ENCODE data around the gene DCTPP1. TPM values are rescaled to one million over a fixed set of nuclear protein-coding genes. Genes with fewer than 3 reads are reported as not detected.
A peak's percentile ranks its signal among the peaks of the same experiment; 100 is the strongest.

The DCTPP1 gene
- total and polyA plus RNA-seq, 2 of the 13 experiments (the other 11 are each of a cell fraction or from before 2014, with no cell fraction given): 54.8 to 74.4 TPM

- TF ChIP-seq ZNF841 (CRISPR knock-in tag; IDR thresholded peaks at IDR 0.05; ENCODE audit: borderline replicate concordance) (peak; percentile 42; the same call in 1 of the 2 replicates), NRL (CRISPR knock-in tag; IDR thresholded peaks at IDR 0.05; ENCODE audit: borderline replicate concordance) (peak; percentile 63; the same call in 1 of the 2 replicates), HMGA1 (CRISPR knock-in tag; conservative IDR thresholded peaks at IDR 0.05) (no peak), PLRG1 (conservative IDR thresholded peaks at IDR 0.05) (no peak), ZNF124 (CRISPR knock-in tag; IDR thresholded peaks at IDR 0.05) (peak; percentile 95), ZNF468 (CRISPR knock-in tag; IDR thresholded peaks at IDR 0.05) (no peak; the same call in 1 of the 2 replicates), FLYWCH1 (CRISPR knock-in tag; IDR thresholded peaks at IDR 0.05) (no peak), HES4 (CRISPR knock-in tag; IDR thresholded peaks at IDR 0.05; ENCODE audit: borderline replicate concordance) (peak; percentile 82; the same call in 1 of the 2 replicates), ZNF761 (CRISPR knock-in tag; conservative IDR thresholded peaks at IDR 0.05) (peak; percentile 74), HDAC2 (CRISPR knock-in tag; IDR thresholded peaks at IDR 0.05) (peak; percentile 89), CREB3 (CRISPR knock-in tag; IDR thresholded peaks at IDR 0.05) (0 out of 2 replicates have a peak, but pooled peaks have one; percentile 76), REL (CRISPR knock-in tag; conservative IDR thresholded peaks at IDR 0.05) (peak; percentile 85; the same call in 1 of the 2 replicates), ZNF451 (CRISPR knock-in tag; IDR thresholded peaks at IDR 0.05) (peak; percentile 89; the same call in 1 of the 2 replicates), REXO4 (CRISPR knock-in tag; IDR thresholded peaks at IDR 0.05; ENCODE audit: borderline replicate concordance) (no peak), ZNF570 (CRISPR knock-in tag; IDR thresholded peaks at IDR 0.05; ENCODE audit: borderline replicate concordance) (peak; percentile 61; the same call in 1 of the 2 replicates), ZBTB10 (CRISPR knock-in tag; IDR thresholded peaks at IDR 0.05; ENCODE audit: borderline replicate concordance) (0 out of 2 replicates have a peak, but pooled peaks have one; percentile 81), ZNF431 (CRISPR knock-in tag; IDR thresholded peaks at IDR 0.05; ENCODE audit: borderline replicate concordance, low read depth) (no peak), NFKBIZ (CRISPR knock-in tag; IDR thresholded peaks at IDR 0.05) (peak; percentile 54; the same call in 1 of the 2 replicates), ISX (CRISPR knock-in tag; conservative IDR thresholded peaks at IDR 0.05) (0 out of 2 replicates have a peak, but pooled peaks have one; percentile 17), ESRRA (CRISPR knock-in tag; IDR thresholded peaks at IDR 0.05; ENCODE audit: low read depth) (peak; percentile 76; the same call in 1 of the 2 replicates), KAT2B (IDR thresholded peaks at IDR 0.05; ENCODE audit: borderline replicate concordance, low read depth, low read length) (no peak), HCFC1 (IDR thresholded peaks at IDR 0.05; ENCODE audit: low read depth, low read length) (peak; percentile 27; the same call in 1 of the 2 replicates), USF2 (IDR thresholded peaks at IDR 0.05; ENCODE audit: low read depth, low read length) (no peak), USF2 (CRISPR knock-in tag; IDR thresholded peaks at IDR 0.05; ENCODE audit: borderline replicate concordance) (no peak; the same call in 1 of the 2 replicates), TEAD3 (CRISPR knock-in tag; optimal IDR thresholded peaks at IDR 0.05; ENCODE audit: borderline replicate concordance) (peak; percentile 96)
Measured at GRCh38 chr16:30429678-30430427, at the start of gene DCTPP1 (continued).

Data from HepG2 (cell line).